HFF-Myc (cell line): ENCODE results near the gene CHST3.

Experiments
- DNase-seq: peaks from one replicate; pipeline ENCODE4 v3.0.0-alpha.2; 2011; ENCODE audit warnings: low read depth; ENCODE audit errors: extremely low read depth
- H3K4me3 ChIP-seq: replicated peaks from 2 replicates; pipeline ENCODE4 v1.5.1; 2011; ENCODE audit warnings: low read depth, mild to moderate bottlenecking, control low read depth, low read length
- TF ChIP-seq, protein P1 (sequence below): IDR thresholded peaks from 2 replicates; pipeline ENCODE4 v1.5.1; 2012; ENCODE audit warnings: mild to moderate bottlenecking, low read depth, low read length, control low read depth; ENCODE audit errors: missing control alignments

Gene CHST3

DNA sequence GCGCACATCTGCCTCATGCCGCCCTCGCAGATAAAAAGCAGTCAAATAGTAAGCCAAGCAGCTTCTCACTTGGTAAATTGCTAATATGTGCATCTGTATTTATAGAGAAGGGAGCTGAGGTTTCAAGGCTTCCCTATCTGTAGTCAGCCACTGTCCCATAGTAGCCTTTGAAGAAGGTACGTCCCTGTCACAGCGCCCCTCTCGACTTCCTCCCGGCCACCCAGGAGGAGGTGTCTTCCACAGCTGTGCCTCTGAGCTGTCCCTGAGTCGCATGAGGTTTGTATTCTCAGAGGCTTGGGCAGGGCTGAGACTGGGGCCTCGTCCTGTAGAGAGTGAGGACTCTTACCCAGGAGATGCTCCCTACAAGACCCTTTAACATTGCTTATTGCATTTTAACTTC, 75.2 kb downstream of the CHST3 start:
- TF ChIP-seq, protein P1, sequence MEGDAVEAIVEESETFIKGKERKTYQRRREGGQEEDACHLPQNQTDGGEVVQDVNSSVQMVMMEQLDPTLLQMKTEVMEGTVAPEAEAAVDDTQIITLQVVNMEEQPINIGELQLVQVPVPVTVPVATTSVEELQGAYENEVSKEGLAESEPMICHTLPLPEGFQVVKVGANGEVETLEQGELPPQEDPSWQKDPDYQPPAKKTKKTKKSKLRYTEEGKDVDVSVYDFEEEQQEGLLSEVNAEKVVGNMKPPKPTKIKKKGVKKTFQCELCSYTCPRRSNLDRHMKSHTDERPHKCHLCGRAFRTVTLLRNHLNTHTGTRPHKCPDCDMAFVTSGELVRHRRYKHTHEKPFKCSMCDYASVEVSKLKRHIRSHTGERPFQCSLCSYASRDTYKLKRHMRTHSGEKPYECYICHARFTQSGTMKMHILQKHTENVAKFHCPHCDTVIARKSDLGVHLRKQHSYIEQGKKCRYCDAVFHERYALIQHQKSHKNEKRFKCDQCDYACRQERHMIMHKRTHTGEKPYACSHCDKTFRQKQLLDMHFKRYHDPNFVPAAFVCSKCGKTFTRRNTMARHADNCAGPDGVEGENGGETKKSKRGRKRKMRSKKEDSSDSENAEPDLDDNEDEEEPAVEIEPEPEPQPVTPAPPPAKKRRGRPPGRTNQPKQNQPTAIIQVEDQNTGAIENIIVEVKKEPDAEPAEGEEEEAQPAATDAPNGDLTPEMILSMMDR = no peak
- H3K4me3 ChIP-seq = no peak overlapping the region
- DNase-seq = no peak

DNA sequence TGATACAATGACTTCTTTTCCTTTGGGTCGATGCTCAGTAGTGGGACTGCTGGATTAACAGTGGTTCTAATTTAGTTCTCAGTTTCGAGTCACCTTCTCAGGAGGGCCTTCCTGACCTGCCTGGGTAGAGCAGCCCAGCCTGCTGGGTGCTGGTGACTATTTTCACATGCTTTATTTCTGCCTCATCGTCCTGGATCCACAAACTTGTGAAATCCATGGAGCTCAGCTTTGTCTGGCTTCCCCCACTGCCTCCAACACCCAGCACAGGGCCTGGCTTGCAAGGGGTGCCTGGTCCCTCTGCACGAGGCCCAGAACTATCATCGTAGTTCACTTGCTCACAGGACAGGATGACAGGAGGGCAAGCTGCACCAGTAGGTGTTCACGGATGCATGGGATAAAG, 77.3 kb downstream of the CHST3 start:
- no peak for DNase-seq
- no peak overlapping the region for H3K4me3 ChIP-seq
- TF ChIP-seq, protein P1 = no peak

DNA sequence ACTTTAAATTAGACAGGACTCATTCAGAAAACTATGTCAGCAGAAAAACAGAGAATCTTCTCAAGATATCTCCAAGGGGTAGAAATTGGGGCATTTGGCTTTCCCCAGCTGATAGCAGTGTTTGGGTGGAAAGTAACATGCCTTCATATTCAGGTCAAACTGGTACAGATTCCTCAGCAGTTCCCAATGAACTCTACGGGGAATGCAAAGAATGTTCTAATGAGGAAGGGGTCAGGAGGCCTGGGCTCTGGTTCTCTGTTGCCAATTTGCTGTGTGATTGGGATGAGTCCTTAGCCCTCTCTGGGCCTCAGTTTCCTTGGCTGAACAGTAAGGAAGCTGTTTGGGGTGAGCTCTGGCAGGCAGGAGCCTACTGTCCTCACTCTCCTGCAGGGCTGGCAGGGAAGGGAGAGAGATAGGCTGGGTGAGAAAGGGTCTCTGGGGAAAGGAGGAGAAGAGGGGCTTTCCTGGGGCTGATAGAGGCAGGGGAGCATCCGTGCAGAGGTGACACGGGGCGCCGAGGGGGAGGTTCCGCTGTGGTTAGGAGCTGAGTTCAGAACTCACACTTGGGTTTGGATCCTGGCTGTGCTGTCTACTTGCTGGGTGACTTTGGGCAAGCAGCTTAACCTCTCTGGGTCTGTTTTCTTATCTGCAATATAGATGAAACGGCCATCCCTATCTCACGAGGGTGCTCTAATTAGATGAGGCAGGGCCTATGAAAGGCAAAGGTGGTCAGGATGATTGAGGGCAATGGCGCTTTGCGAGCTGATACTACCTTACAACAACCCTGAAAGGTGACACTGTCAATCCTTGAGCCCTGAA, 79.0 kb downstream of the CHST3 start:
- no peak for DNase-seq
- no peak overlapping the region for H3K4me3 ChIP-seq
- TF ChIP-seq, protein P1 = no peak

DNA sequence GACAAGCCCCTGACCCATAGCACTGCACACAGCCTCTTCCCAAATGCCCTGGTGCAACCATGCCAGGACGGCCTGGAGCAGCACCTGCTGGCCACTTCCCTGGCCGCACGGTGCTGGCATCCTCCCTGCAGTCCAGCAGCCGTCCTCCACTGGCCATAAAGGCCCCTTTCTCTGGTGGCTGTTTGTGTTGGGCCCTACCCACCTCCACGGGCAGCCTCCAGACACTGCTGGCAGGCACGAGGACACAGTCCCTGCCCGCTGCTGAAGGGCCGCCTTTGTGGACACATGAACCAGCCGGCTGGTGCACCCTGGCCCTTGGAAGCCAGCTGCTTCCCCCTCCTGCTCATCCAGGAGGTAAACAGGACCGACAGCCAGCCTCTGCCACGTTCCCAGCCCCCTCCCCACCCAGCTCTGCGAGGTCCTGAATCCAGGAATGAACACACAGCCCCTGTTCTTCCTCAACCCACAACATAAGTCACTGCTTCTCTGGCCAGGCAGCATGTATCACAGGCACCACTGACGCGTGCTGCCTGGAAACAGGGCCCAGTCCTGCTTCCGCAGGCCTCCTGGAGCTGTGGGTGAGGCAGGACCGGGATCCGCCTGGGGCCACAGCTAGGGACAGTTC, 80.3 kb downstream of the CHST3 start:
- H3K4me3 ChIP-seq = no peak overlapping the region
- TF ChIP-seq, protein P1 = peak; percentile 24
- no peak for DNase-seq

DNA sequence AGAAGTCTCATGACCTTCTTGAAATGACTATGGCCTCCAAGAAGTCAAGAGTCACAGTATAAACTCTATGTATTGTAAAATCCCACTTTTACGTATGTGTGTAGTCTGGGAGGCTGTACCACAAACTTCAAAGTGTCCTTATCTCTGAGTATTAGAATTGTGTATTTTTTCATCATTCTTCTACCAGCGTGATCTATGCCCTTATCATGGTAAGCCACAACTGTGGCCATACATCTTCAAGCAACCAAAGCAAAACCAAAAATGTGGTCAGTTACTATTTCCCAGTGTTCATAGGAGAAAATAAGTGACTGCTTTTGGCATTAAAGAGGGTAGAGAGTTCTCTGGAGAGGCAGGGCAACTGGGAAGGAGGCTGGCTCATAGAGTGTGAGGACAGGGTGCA, 81.4 kb downstream of the CHST3 start:
- H3K4me3 ChIP-seq = no peak overlapping the region
- TF ChIP-seq, protein P1 = no peak
- DNase-seq = no peak

DNA sequence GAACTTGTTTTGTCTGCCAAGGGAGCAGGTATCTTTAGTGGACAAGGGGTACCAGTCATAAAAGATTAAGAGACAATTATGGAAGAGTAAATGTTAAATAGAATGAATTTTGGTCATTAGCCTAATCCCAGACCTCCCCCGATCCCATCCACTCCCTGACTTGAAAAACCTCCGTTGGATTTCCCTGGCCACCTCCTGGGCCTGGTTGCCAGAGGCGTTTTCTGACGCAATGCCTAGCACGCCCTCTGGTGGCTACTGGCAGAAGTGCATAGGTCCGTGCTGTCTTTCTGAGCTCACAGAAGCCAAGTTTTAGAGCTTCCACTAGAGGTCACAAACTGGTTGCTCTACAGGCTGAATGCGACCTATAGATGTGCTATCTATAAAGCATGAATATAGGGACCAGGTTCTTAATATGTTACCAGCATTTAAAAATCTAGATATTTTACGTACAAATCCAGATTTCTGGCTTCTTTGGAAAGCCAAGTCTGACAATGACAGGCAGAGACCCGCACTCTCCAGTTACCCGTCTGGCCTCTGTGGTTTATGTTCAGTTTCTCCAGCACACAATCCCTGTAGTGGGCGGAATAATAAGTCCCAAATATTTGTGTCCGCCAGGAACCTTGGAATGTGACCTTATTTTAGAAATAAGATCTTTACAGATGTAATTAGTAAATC, 84.4 kb downstream of the CHST3 start:
- TF ChIP-seq, protein P1 = peak; percentile 100
- DNase-seq = peak; percentile 93
- no peak overlapping the region for H3K4me3 ChIP-seq
